GM19438 (cell line): ENCODE data around the gene KCNMA1.

Experiments used
- ATAC-seq: cut with Tn5 transposase; IDR thresholded peaks from one replicate; pipeline ENCODE4 v1.9.1; 2021; ENCODE audit warnings: low read depth; ENCODE audit not compliant: unreplicated experiment

KCNMA1 gene

GRCh38 chr10:77461636-77462296 lies 175.8 kb downstream of the KCNMA1 start:
- no peak for ATAC-seq

GRCh38 chr10:77459905-77460304 lies 177.7 kb downstream of the KCNMA1 start:
- ATAC-seq, result no peak

- no peak for ATAC-seq
These were observed 178.5 kb downstream of the KCNMA1 start for GRCh38 chr10:77458986-77459590.

GRCh38 chr10:77457721-77458120 lies 179.9 kb downstream of the KCNMA1 start:
- no peak for ATAC-seq

GRCh38 chr10:77457266-77457665 lies 180.3 kb downstream of the KCNMA1 start:
- ATAC-seq, result no peak

GRCh38 chr10:77456414-77456813 lies 181.2 kb downstream of the KCNMA1 start:
- no peak for ATAC-seq

GRCh38 chr10:77455561-77455960 lies 182.0 kb downstream of the KCNMA1 start:
- no peak for ATAC-seq

- ATAC-seq, result no peak
These were observed 184.6 kb downstream of the KCNMA1 start for GRCh38 chr10:77452952-77453564.

- no peak for ATAC-seq
These were observed 185.7 kb downstream of the KCNMA1 start for GRCh38 chr10:77451886-77452285.

- no peak for ATAC-seq
These were observed 189.4 kb downstream of the KCNMA1 start for GRCh38 chr10:77448226-77448625.

- ATAC-seq, result no peak
These were observed 190.9 kb downstream of the KCNMA1 start for GRCh38 chr10:77446700-77447099.

GRCh38 chr10:77445547-77445946 lies 192.1 kb downstream of the KCNMA1 start:
- no peak for ATAC-seq

GRCh38 chr10:77444041-77444440 lies 193.6 kb downstream of the KCNMA1 start:
- ATAC-seq, result no peak

- ATAC-seq, result no peak
These were observed 194.9 kb downstream of the KCNMA1 start for GRCh38 chr10:77442699-77443189.

GRCh38 chr10:77441353-77442166 lies 196.0 kb downstream of the KCNMA1 start:
- no peak for ATAC-seq

- no peak for ATAC-seq
These were observed 201.2 kb downstream of the KCNMA1 start for GRCh38 chr10:77436257-77436975.

- ATAC-seq, result no peak
These were observed 204.1 kb downstream of the KCNMA1 start for GRCh38 chr10:77433546-77433945.

GRCh38 chr10:77431980-77432797 lies 205.4 kb downstream of the KCNMA1 start:
- ATAC-seq, result no peak

- no peak for ATAC-seq
These were observed 206.4 kb downstream of the KCNMA1 start for GRCh38 chr10:77431209-77431611.

- no peak for ATAC-seq
These were observed 207.1 kb downstream of the KCNMA1 start for GRCh38 chr10:77430530-77430929.
